ENCODE results near the gene CT55.
"Not testable (repeated sequence)": the region's sequence is repeated elsewhere in the genome, so short reads cannot be mapped to it uniquely, and the experiment has no call there.

CT55 gene

DNA sequence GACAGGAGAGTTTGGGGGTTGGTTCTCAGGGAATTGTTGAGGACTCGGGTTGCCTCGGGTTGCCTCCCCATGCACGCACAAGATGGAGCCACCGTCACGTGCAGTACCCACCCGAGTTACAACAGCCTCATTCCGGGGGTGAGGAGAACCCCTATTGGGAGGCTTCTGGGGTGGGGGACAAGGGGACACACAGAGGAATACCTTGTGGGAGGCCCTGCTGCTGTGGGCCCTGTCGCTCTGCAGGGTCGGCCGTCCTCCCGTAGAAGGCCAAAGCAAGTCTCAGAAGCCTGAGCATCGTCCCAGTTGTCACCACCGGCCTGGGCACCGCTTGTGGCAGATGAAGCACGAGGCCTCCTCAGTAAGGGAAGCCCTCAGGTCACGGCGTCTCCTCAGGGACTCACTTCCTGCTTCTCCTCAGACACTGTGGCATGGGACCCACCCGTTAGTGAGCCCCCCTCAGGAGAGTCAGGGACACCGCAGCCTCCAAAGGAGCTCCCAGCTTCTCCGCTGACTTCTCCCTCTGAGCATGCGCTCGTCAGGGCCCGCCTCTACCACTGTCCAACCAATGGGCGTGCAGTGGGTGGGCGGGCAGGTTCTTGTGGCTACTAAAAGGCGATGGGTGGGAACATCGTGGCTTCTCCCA is at the start of gene CT55:
TSS of gene CT55 (minus strand) at position 522 of the 643 bp plus-strand sequence. CDS start at position 295, 227 bp downstream.
- no peak for FAIRE-seq
- no peak for DNase-seq (ENCODE audit: insufficient read length, low spot score)
- TF ChIP-seq POLR2A (IDR thresholded peaks at IDR 0.05; ENCODE audit: low read depth, low read length) = no peak

GRCh38 chrX:135213200-135213844 is 42.1 kb upstream of the CT55 start:
- FAIRE-seq (no peak), DNase-seq (ENCODE audit: insufficient read length, low spot score) (no peak)
- no peak for TF ChIP-seq POLR2A (IDR thresholded peaks at IDR 0.05; ENCODE audit: low read depth, low read length)

- DNase-seq (ENCODE audit: insufficient read length, low spot score); FAIRE-seq: not testable (repeated sequence)
Observed at GRCh38 chrX:135206427-135206826, 35.2 kb upstream of the CT55 start.

DNA sequence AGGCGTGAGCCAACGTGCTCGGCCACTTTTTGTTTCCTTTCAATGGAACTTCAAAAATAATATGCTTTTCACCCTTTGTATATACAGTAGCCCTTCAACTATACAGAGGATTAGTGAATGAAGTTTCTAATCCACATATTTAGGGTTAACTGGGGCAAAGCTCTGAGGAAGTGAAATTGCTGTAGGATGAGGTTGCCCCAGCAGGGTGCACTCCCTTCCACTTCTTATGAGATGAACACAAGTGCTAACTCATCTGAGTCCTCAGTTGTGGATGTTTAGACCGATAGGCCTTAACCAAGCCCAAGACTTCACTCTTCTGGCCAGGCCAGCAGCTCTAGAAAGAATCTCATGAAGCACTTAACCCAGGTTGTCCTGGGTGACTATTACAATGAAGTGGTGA is 29.1 kb upstream of the CT55 start:
- FAIRE-seq (no peak), DNase-seq (ENCODE audit: insufficient read length, low spot score) (no peak)
- TF ChIP-seq POLR2A (IDR thresholded peaks at IDR 0.05; ENCODE audit: low read depth, low read length) = no peak

- FAIRE-seq (no peak), DNase-seq (ENCODE audit: insufficient read length, low spot score) (no peak)
- no peak for TF ChIP-seq POLR2A (IDR thresholded peaks at IDR 0.05; ENCODE audit: low read depth, low read length)
Observed at GRCh38 chrX:135194684-135195083, 23.5 kb upstream of the CT55 start.

GRCh38 chrX:135193740-135194139 is 22.5 kb upstream of the CT55 start:
- TF ChIP-seq POLR2A (IDR thresholded peaks at IDR 0.05; ENCODE audit: low read depth, low read length) = no peak
- FAIRE-seq = no peak
- no peak for DNase-seq (ENCODE audit: insufficient read length, low spot score)

- DNase-seq (ENCODE audit: insufficient read length, low spot score) = no peak
- TF ChIP-seq POLR2A (IDR thresholded peaks at IDR 0.05; ENCODE audit: low read depth, low read length) = no peak
Observed at GRCh38 chrX:135191838-135192237, 20.6 kb upstream of the CT55 start.

GRCh38 chrX:135185795-135186443 is 14.7 kb upstream of the CT55 start:
- no peak for TF ChIP-seq POLR2A (IDR thresholded peaks at IDR 0.05; ENCODE audit: low read depth, low read length)
- DNase-seq (ENCODE audit: insufficient read length, low spot score) (peak; percentile 25), FAIRE-seq (peak; percentile 71)

More at GRCh38 chrX:135191838-135192237, 20.6 kb upstream of the CT55 start:
- FAIRE-seq = no peak

DNA sequence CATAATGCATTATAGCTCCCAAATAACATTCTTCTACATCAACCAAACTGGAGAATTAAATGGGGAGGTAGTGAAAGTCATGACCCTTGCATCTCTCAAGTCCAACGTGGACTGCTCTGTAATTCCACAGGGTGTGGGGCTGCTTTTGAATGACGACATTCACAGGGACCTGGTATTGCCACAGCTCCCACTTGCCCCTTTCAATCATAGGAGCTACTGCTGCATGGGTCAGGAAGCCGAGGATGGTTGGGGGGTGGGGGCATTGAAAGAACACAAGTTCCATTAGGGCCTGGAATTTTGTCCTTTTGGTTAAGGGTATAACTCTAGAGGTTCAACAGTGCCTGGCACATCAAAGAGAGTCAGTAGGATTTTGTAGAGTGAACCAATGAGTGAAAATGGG is 7.4 kb upstream of the CT55 start:
- TF ChIP-seq POLR2A (IDR thresholded peaks at IDR 0.05; ENCODE audit: low read depth, low read length) = no peak
- no peak for DNase-seq (ENCODE audit: insufficient read length, low spot score)
- no peak for FAIRE-seq

- TF ChIP-seq POLR2A (IDR thresholded peaks at IDR 0.05; ENCODE audit: low read depth, low read length) = no peak
- DNase-seq (ENCODE audit: insufficient read length, low spot score) = no peak
- FAIRE-seq = no peak
Observed at GRCh38 chrX:135170468-135170867, 730 bp downstream of the CT55 start.

DNA sequence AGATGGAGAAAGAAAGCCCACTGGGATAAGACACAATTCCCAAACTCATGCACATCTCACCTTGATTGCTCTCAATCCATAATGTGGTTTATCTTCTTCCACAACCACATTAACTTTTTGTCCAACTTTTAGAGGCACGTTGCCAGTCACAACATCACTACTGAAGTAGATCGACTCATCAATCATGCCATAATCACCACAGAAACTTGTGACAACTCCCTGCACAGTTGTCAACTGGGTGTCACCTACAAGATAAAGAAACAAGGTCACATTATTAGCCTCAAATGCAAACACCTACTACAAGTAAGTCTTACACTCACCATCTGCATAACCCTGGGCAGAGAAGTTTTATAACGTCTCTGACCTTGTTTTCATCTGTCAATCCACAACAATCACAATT is 1.7 kb downstream of the CT55 start:
- FAIRE-seq; DNase-seq (ENCODE audit: insufficient read length, low spot score): not testable (repeated sequence)

GRCh38 chrX:135168486-135168885 is 2.7 kb downstream of the CT55 start:
- TF ChIP-seq POLR2A (IDR thresholded peaks at IDR 0.05; ENCODE audit: low read depth, low read length) = no peak
- FAIRE-seq (no peak), DNase-seq (ENCODE audit: insufficient read length, low spot score) (no peak)

- FAIRE-seq = not testable (repeated sequence)
Observed at GRCh38 chrX:135154688-135155087, 16.5 kb downstream of the CT55 start.

GRCh38 chrX:135126145-135126544 is 45.1 kb downstream of the CT55 start:
- DNase-seq (ENCODE audit: insufficient read length, low spot score); FAIRE-seq: not testable (repeated sequence)

More at GRCh38 chrX:135154688-135155087, 16.5 kb downstream of the CT55 start:
- not testable (repeated sequence) for DNase-seq (ENCODE audit: insufficient read length, low spot score)

GRCh38 chrX:135120056-135120576 is 51.1 kb downstream of the CT55 start, which contains the start of gene ETDB:
Gene ETDB, minus strand, starts transcription at chrX:135120526. Its CDS starts 1,265 bp downstream, at chrX:135119261.
- not testable (repeated sequence) for DNase-seq (ENCODE audit: insufficient read length, low spot score); FAIRE-seq

GRCh38 chrX:135116064-135116463 is 55.1 kb downstream of the CT55 start:
- DNase-seq (ENCODE audit: insufficient read length, low spot score); FAIRE-seq: not testable (repeated sequence)
